Coronary artery (tissue), 2 donors: ENCODE results near the gene PAPPA2.

Experiments
- DNase-seq: peaks from one replicate; pipeline ENCODE4 v3.0.0-alpha.2; 2017; ENCODE audit warnings: low spot score
- H3K27ac ChIP-seq, 2 donors: fragments of 200-600 bp; sonication (generic); one replicate each; pipeline ENCODE4 v1.5.1; 2016 to 2019
- H3K4me3 ChIP-seq: fragments of 200-600 bp; sonication (generic); 2 replicates; pipeline ENCODE4 v1.5.1; 2016; ENCODE audit warnings: mild to moderate bottlenecking, moderate library complexity
- CTCF ChIP-seq: fragments of 200-600 bp; sonication (generic); IDR thresholded peaks from one replicate; pipeline ENCODE4 v1.5.1; 2019; ENCODE audit warnings: antibody characterized with exemption

Gene PAPPA2

DNA sequence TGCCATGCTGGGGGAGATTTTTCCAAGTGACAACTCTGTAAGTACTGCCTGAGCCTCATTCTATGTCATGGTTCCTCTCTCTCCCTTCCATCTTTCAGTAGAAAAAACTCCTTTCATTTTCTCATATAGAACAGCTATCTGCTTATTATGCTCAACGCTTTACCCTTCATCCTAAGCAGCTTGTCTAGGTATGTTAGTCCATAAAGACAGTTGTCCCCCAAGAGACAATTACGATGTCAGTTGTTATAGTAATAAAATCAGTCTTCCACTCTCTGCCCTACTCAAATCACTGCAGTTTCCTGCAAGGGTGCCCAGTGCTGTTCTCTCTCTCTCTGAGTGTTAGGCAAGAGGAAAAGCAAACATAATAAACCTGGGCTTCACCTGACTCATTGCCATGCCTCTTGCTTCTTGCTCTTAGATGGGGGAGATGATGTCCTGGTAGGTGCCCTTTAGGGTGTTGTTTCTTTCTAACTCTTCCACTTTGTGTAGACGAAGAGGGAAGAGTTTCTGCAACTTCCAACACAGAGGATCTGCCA is 59.4 kb downstream of the PAPPA2 start:
- no peak for DNase-seq
- Histone ChIP-seq H3K27ac (no peak overlapping the region), H3K4me3 (no peak overlapping the region)
- no peak for TF ChIP-seq CTCF

DNA sequence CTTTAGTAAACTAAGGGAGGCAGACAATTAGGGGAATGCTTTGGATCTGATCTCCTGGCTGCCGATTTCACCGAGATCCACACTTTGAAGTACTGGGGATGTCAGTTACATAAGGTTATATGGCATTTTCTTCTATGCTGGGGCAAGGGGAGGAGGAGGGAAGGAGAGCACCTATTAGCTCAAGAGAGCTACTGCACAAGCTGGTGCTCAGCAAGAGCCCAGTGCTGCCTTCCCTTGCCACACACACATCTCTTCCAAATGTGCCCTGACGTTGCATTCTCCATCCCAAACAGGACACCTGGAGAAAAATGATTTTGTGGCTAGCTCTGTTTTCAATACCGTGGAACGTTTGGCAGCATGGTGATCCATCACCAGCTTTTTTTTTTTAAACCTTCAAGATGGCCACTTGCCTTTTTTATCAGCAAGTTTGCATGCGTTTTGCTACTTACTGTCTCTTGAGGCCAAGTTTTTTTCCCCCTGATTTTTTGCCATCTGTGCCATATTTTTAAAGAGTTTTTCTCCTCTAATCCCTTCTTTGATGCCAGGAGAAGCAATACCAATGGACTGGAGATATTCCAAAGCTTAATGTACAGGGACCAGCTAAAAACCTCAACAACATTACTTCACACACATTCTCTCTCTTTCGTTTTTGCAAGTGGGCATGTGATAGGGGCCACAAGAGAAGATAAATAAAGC is 66.6 kb downstream of the PAPPA2 start:
- Histone ChIP-seq H3K27ac (no peak overlapping the region), H3K4me3 (no peak overlapping the region)
- no peak for TF ChIP-seq CTCF
- DNase-seq, result no peak

DNA sequence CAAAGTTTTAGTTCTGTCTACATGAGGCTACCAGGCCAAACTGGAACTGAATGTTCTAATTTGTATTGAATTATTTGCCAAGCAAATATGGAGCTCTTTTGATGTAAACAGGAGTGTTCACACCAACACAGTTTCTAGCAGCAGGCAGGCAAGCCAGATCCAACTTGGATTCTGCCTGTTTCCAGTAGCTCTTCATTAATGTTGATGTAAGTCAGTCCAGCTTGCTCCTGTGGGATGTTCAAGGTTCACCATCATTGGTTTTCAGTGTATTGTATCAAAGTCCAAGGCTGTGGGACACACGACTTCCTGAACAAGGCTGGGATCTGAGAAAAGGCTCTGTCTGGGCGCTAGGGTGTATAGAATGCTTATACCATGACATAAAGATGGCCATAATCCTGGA is 68.1 kb downstream of the PAPPA2 start:
- no peak for DNase-seq
- H3K27ac ChIP-seq, result no peak overlapping the region
- TF ChIP-seq CTCF, result no peak
- H3K4me3 ChIP-seq, result no peak overlapping the region

DNA sequence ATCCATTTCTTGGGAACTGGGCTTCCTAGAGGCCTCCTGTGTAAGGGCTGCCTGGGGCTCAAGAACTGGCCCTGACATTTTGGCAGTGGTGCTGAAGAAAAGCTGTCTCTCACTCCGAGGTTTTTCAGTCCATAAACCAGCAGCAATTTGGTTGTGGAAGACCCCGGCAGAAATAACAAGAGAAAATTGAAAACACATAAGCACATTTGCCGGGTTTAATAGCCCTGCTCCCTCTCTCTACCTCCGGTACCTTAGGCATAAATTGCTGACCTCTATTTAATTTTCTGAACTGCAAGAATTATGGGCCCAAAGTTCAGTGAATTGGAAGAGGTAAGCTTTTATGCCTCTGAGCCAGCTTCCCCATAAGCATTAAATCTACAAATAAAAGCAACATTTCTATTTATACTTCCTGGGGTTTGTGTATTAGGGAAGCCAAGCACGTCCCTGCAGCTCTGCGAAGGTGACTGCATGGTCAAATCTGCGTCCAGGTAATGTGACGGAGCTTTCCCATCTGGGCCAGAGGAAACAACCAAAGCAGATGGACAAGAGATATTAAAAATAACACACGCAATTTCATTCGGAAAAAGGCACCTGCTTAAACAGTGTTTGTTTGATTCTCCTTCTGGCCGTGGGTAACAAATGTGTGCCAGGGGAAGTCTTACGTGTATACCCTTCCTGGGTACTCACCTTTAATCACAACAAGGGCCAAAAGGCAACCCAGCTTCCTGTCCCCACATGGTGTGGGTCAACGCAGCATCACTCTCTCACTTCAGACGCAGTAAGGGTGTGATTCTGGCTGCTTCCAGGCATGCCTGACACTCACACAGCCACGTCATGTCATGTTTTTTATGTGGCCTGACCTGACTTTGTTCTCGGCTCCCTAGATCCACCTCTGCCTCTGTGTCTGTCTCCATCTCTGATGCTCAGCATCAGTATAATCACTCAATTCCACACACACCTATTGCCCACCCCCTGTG is 69.2 kb downstream of the PAPPA2 start:
- no peak overlapping the region for H3K27ac ChIP-seq
- TF ChIP-seq CTCF, result no peak
- no peak for DNase-seq
- no peak overlapping the region for H3K4me3 ChIP-seq

DNA sequence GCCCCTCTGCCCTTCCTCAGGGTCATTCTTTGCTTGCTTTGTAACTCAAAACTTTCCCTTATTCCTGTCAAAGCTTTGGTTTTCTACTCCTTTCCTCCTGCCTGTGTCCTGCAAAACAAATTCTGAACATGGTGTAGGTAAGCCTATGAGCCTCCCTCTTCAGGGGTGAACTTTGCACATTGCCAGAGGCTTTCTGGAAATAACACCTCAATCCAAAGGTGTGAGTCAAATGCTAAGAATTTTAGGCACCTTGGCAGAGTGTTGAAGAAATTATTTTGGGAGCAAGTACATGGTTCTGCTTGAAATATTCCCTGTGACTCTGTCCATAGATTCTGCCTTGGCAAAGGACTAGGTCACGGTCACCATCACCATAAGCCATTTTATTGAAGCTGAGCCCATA is 70.0 kb downstream of the PAPPA2 start:
- no peak overlapping the region for H3K27ac ChIP-seq
- no peak for DNase-seq
- TF ChIP-seq CTCF, result no peak
- H3K4me3 ChIP-seq, result no peak overlapping the region

- no peak overlapping the region for H3K27ac ChIP-seq
- no peak for DNase-seq
- no peak overlapping the region for H3K4me3 ChIP-seq
- no peak for TF ChIP-seq CTCF
Measured at GRCh38 chr1:176536588-176536987, 73.6 kb downstream of the PAPPA2 start.
